B cell (primary cell): ENCODE data around the gene ATP10B.

Source experiments
- EZH2 ChIP-seq: IDR thresholded peaks from 2 replicates; pipeline ENCODE4 v1.6.1; 2012; ENCODE audit warnings: borderline replicate concordance, low read depth, mild to moderate bottlenecking, moderate library complexity, low read length; ENCODE audit not compliant: insufficient read depth, poor library complexity, severe bottlenecking
- TF ChIP-seq, protein P1 (sequence below): fragments of 200-600 bp; IDR thresholded peaks from one replicate; pipeline ENCODE4 v1.8.0; 2022; ENCODE audit warnings: antibody characterized with exemption, mild to moderate bottlenecking

DNA sequence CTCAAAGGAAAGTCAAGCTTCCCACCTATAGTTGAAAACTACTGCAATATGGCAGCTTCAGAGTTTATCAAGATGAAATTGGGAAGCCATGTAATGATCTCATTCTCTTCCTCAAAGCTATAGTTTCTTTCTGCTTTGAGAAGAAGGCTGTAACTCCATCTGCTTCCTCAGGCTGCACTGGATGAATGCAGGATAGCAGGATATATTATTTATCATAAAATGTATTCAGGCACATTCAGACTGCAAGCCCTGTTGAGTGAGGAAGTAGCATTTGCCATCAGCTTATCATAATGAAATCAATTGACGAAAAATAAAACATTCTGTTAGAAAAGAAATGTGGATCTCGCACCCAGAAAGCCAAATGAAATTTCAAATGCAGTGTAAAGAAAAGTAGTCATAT lies 560 bp downstream of the ATP10B start:
- TF ChIP-seq, protein P1, sequence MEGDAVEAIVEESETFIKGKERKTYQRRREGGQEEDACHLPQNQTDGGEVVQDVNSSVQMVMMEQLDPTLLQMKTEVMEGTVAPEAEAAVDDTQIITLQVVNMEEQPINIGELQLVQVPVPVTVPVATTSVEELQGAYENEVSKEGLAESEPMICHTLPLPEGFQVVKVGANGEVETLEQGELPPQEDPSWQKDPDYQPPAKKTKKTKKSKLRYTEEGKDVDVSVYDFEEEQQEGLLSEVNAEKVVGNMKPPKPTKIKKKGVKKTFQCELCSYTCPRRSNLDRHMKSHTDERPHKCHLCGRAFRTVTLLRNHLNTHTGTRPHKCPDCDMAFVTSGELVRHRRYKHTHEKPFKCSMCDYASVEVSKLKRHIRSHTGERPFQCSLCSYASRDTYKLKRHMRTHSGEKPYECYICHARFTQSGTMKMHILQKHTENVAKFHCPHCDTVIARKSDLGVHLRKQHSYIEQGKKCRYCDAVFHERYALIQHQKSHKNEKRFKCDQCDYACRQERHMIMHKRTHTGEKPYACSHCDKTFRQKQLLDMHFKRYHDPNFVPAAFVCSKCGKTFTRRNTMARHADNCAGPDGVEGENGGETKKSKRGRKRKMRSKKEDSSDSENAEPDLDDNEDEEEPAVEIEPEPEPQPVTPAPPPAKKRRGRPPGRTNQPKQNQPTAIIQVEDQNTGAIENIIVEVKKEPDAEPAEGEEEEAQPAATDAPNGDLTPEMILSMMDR, result no peak
- TF ChIP-seq EZH2, result no peak
